HG03045 (cell line): ENCODE measurements around the gene MTX2.
"Not testable (repeated sequence)": the region's sequence is repeated elsewhere in the genome, so short reads cannot be mapped to it uniquely, and the experiment has no call there.

Experiments
- ATAC-seq: cut with Tn5 transposase; IDR thresholded peaks from one replicate; pipeline ENCODE4 v1.9.1; 2021; ENCODE audit warnings: mild to moderate bottlenecking, moderate library complexity; ENCODE audit not compliant: unreplicated experiment

MTX2 gene

GRCh38 chr2:176284461-176285049, 15.3 kb downstream of the MTX2 start:
- ATAC-seq: no peak

- ATAC-seq: no peak
These were observed 16.1 kb downstream of the MTX2 start for GRCh38 chr2:176285321-176285720.

- no peak for ATAC-seq
These were observed 22.1 kb downstream of the MTX2 start for GRCh38 chr2:176291335-176291734.

- peak; percentile 86 for ATAC-seq
These were observed 22.6 kb downstream of the MTX2 start for GRCh38 chr2:176291809-176292283.

- no peak for ATAC-seq
These were observed 23.4 kb downstream of the MTX2 start for GRCh38 chr2:176292608-176293007.

- ATAC-seq: no peak
These were observed 24.1 kb downstream of the MTX2 start for GRCh38 chr2:176293334-176293733.

- no peak for ATAC-seq
These were observed 27.8 kb downstream of the MTX2 start for GRCh38 chr2:176297067-176297466.

- no peak for ATAC-seq
These were observed 28.5 kb downstream of the MTX2 start for GRCh38 chr2:176297737-176298136.

- ATAC-seq: not testable (repeated sequence)
These were observed 36.8 kb downstream of the MTX2 start for GRCh38 chr2:176306020-176306419.

GRCh38 chr2:176317199-176317598, 48.0 kb downstream of the MTX2 start:
- ATAC-seq: no peak

GRCh38 chr2:176317623-176318065, 48.4 kb downstream of the MTX2 start:
- ATAC-seq: no peak

GRCh38 chr2:176321916-176322315, 52.7 kb downstream of the MTX2 start:
- no peak for ATAC-seq

GRCh38 chr2:176324862-176325261, 55.6 kb downstream of the MTX2 start:
- ATAC-seq: no peak

- ATAC-seq: no peak
These were observed 56.5 kb downstream of the MTX2 start for GRCh38 chr2:176325732-176326131.

GRCh38 chr2:176328149-176328548, 58.9 kb downstream of the MTX2 start:
- ATAC-seq: no peak

GRCh38 chr2:176330612-176331011, 61.4 kb downstream of the MTX2 start:
- no peak for ATAC-seq

- ATAC-seq: no peak
These were observed 62.4 kb downstream of the MTX2 start for GRCh38 chr2:176331646-176332045.

- no peak for ATAC-seq
These were observed 65.5 kb downstream of the MTX2 start for GRCh38 chr2:176334729-176335128.

- ATAC-seq: no peak
These were observed 69.2 kb downstream of the MTX2 start for GRCh38 chr2:176338395-176338794.

- ATAC-seq: no peak
These were observed 70.0 kb downstream of the MTX2 start for GRCh38 chr2:176339208-176339607.

- ATAC-seq: no peak
These were observed 87.0 kb downstream of the MTX2 start for GRCh38 chr2:176356251-176356650.

- ATAC-seq: no peak
These were observed 95.2 kb downstream of the MTX2 start for GRCh38 chr2:176364273-176364977.

GRCh38 chr2:176368349-176368748, 99.1 kb downstream of the MTX2 start:
- ATAC-seq: no peak
